NCI-H1436 treated with DMSO at 0.1 percent for 48 hours (cell line): ENCODE results near the gene MUC20.
"Not testable (repeated sequence)": the region's sequence is repeated elsewhere in the genome, so short reads cannot be mapped to it uniquely, and the experiment has no call there.

Experiments
- DNase-seq: peaks from one replicate; lab custom pipeline; 2025; lab: John Stamatoyannopoulos, UW

MUC20 gene

DNA sequence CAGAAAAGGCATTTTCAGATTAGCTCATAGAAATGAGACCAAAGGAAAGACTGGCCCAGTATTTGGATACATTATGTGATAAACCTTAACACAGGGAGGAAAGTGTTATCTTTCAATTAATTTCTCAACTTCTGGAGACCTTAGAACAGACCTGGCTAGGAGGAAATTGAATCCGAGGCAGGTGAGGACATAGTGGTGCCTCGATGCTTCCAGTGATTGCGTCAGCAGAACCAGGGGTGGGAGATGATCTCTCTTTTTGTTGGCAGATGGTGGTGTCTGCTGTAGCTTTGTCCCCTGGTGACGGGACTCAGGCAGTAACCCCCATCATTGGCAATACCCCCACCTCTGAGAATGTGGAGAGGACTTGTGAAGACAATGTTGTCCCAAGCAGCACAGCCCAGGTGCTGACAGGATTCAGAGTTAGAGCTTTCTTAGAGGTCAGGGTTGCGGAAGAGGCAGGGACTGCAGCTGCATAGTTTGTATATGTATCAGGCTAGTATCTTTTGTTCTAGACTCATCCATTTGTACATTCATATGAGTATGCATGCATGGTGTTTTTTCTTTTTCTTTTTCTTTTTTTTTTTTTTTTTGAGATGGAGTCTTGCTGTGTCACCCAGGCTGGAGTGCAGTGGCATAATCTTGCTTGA is 27.9 kb upstream of the MUC20 start:
- DNase-seq = no peak

DNA sequence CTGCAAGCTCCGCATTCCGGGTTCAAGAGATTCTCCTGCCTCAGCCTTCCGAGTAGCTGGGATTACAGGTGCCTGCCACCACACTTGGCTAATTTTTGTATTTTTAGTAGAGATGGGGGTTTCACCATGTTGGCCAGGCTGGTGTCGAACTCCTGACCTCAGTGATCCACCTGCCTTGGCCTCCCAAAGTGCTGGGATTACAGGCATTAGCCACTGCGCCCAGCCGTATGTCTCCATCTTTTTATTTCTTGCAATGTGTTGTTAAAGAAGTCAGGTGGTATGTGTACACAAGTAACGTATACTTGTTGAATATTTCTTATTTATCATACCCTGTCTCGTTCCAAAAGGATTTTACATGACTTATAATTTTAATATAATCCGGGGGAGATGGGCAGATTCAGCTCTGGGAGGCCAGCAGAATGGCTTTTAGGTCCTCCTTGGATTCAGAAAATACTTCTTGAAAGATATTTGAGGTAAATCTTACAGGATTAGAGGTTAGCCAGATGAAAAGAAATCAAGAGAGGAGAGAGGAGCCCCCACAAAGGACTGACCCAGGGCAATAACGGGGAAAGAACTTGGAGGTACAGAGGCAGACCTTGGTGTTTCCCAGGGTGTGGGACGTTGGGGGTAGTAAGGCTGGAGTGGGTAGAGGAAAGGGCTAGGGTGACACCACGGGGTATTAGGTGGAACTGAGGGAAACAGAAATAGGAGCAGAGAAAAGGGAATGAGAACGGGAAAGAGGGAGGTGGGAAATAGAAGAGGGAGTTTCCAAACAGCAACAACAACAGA is 27.2 kb upstream of the MUC20 start:
- no peak for DNase-seq

DNA sequence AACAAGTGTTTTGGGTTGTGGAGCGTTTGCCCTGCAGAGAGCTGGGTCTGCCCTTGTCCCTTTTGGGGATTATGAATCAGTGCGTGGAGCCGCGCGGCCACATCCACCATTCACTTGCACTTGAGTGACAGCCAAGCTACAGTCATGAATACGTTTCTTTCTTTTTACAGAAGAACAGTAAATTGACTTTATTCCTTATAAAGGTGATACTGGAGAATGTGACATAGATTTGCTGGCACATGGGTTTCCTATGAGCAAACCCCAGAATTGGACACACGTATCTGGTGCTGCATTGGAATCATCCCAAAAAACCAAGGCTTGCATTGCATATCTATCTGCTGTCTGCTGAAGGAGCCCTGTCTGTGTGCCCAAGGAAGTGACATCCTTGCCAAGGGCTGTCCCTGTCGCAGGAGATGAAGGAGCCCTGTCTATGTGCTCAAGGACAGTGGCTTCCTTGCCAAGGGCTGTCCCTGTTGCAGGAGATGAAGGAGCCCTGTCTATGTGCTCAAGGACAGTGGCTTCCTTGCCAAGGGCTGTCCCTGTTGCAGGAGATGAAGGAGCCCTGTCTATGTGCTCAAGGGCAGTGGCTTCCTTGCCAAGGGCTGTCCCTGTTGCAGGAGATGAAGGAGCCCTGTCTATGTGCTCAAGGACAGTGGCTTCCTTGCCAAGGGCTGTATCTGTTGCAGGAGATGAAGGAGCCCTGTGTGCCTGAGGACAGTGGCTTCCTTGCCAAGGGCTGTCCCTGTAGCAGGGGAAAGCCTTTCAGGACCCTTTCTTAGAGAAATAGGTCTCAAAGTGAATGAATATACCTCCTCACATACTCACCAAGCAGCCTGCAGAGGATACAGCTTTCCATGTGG is 26.3 kb upstream of the MUC20 start:
- not testable (repeated sequence) for DNase-seq

DNA sequence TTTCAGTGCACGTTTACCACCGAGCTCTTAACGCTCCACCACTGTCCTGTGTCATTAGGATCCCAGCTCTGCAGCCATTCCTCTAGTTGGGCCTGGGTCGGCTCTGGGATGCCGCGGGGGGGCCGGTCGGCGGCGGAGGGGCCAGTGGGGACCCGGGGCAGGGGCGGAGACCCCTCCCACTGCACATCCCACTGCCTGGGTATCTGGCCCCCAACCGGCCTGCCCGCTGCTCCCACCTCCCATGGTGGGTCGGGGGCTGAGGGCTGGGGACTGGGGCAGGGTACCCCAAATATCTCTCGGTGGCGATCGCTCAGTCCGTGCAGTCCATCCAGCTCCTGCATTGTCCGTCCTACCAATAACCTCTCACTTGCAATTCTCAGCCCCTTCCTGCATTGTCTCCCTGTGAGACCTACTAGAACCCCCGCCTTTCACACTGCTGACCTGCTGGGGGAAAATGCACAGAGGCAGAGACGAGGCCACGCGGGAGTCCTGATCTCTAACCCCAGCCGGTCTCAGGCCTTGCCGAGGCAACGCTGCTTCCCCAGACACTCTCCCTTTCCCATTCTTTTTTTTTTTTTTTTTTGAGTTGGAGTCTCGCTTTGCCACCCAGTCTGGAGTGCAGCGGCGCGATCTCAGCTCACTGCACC is 24.0 kb upstream of the MUC20 start:
- no peak for DNase-seq

DNA sequence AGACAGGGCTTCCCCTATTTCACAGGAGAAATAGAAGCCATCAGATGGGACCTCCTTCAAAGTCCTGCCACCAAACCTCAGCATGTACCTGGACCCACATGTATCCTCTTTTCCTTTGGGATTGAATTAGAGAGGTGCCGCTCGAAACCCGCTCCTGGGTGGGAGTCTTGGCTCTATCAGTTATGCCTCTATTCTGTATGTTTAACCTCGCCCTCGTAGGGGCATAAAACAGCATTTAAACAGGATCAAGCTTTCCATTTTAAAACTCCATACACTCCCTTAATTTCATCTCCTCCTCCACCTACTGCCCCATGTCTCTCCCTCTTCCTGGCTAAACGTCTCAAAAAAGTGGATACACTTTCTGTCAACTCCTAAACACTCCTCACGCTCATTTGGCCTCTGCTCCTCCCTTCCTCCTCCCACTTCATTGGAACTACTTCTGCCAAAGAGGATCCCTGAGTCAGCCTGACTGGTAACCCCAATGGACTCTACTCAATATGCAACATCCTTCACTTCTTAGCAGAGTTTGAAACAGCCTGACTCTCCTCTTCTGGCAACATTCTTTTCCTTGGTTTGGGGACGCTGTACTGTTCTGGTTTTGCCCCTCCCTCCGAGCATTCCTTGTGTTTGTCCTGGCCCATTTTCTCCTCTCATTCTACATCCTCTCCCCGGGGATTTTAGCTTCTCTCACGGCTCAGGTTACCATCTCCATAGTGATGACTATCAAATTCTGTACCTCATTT is 23.0 kb upstream of the MUC20 start:
- no peak for DNase-seq

DNA sequence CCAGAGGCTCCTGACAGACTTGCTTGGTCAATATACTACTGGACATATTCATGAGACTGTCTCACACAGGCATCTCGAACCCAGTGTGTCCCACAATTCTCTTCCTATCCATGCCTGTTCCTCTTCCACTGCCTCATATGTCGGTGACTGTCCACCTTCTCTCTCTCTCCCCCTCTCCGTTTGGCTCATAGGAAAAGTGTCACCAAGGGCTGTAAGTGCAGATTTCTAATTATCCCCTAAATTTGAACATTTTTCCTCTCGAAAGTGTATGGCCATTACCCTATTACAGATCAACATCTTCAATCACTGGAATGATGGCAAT is 22.5 kb upstream of the MUC20 start:
- DNase-seq = no peak

DNA sequence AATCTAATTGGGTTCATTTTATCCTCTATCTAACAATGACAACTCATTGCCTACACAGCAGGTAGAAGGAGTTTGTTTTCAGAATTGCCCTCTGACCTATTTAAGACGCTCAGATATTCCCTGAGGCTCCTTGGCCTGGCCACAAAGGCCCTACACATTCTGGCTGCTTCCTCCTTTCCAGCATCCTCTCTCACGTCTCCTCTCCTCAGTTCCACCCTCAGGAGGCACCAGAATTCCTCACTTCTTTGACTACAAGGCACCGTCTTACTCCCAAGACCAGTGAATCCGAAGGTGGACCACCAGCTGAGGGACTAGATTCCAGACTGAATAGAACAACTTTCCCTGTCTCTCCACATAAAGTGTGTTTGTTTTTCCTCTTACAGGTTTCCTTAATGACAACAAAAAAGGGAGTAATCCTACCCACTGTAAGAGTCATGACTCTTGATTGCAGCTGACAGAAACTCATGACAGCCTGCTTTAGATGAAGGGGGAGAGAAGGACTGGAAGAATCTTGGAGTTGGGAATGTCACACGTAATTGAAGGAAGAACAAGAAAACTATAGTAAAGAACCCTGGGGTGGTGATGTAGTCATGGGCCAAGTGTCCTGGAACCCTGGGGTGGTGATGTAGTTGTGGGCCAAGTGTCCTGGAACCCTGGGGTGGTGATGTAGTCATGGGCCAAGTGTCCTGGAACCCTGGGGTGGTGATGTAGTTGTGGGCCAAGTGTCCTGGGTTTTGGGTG is 22.0 kb upstream of the MUC20 start:
- no peak for DNase-seq

DNA sequence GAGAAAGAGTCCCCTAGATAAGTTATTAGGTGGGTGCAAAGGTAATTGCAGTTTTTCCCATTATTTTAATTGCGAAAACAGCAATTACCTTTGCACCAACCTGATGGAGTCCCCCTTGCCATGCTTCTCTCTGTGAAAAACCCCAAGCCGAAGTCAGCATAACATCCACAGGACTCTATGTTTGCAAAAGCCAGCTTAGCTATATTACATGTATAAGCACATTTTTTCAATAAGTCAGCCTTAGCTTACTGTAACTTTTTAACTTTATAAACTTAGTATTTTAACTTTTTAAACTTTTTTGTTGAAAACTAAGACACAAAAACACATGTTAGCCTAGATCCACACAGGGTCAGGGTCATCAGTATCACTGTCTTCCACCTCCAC is 21.4 kb upstream of the MUC20 start:
- no peak for DNase-seq

DNA sequence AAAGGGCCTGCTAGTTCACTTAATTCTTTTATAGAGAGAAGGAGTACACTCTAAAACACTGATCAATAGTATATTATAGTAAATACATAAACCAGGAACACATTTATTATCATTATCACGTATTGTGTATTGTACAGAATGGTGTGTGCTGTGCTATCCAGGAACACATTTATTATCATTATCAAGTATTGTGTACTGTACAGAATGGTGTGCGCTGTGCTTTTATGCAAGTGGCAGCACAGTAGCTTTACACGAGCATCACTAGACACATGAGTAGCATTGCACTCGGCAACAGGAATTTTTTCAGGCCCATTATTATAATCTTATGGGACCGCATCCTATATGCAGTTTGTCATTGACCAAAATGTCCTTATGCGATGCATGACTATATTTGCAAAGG is 20.9 kb upstream of the MUC20 start:
- no peak for DNase-seq

DNA sequence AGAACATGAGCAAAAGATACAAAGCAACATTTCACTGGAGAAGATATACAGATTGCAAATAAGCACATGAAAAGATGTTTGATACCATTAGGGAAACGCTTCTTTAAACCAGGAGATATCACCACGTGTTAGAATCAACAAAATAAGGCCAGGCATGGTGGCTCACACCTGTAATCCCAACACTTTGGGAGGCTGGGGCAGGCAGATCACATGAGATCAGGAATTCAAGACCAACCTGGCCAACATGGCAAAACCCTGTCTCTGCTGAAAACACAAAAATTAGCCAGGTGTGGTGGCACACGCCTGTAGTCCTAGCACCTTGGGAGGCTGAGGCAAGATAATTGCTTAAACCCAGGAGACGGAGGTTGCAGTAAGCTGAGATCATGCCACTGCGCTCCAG is 20.5 kb upstream of the MUC20 start:
- no peak for DNase-seq

DNA sequence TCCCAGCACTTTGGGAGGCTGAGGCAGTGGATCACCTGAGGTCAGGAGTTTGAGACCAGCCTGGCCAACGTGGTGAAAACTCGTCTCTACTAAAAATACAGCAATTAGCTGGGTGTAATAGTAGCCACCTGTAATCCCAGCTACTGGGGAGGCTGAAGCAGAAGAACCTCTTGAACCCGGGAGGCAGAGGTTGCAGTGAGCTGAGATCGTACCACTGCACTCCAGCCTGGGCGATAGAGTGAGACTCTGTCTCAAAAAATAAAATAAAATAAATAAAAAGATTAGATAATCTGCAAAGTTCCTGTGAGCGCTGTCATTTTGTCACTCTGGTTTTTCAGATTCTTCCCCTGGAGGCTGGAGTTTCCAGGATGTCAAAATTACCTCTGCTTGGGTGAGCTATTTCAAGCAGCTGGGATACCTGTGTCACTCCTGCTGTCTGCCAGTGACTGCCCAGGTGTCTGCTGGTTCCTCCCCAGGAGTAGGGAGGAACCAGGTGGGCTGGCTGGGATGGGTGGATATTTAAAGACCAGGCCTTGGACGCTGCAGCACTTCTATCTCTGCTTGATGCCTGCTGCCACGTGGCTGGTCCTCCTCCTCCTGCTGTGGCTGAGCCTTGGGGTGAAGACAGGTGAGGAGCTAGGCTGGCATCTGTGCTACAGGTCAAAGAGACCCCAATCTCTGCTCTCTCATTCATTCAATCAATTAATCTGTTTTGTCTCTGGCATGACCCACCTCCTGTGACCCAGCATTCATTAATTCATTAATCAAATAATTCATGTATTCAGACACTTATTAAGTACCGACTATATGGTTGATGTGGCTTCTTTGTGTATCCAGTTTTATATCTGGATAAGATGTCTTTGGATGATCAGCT is 19.5 kb upstream of the MUC20 start:
- DNase-seq = no peak

DNA sequence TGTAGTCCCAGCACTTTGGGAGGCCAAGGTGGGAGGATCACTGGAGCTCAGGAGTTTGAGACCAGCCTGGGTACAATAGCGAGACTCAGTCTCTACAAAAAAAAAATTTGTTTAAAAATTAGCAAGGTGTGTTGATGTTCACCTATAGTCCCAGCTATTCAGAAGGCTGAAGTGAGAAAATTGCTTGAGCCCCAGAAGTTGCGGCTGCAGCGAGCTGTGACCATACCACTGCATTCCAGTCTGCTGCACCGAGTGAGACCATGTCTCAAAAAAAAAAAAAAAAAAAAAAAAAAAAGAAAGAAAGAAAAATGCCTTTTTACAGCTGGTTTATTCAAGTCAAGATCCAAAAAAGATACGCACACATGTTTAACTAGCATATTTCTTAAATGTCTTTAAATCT is 17.0 kb upstream of the MUC20 start:
- DNase-seq = no peak

DNA sequence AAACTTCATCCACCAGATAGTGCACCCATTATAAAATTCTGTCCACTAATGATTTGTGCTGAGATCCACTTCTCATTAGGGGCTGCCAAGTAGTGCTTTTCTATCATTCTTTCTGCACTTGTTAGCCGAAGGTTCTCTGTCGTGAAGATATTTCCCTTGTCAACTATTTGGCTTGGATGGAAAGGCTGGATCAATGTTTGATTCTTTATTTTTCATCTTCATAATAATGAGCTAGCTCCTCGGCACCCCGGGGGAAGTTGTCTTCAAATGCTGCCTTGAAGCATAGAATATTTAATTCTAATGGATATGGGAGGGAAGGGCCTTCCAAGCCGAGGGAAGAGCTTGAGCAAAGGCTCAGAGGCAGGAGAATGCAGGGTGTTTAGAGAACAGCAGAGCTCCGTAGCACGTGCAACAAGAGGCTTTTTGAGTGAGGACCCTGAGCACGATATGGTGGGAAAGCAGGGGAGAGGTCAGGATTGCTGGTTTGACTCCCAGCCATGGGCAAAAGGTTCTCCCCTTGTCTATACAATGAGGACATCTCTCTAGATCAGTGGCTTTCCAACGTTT is 16.3 kb upstream of the MUC20 start:
- no peak for DNase-seq

DNA sequence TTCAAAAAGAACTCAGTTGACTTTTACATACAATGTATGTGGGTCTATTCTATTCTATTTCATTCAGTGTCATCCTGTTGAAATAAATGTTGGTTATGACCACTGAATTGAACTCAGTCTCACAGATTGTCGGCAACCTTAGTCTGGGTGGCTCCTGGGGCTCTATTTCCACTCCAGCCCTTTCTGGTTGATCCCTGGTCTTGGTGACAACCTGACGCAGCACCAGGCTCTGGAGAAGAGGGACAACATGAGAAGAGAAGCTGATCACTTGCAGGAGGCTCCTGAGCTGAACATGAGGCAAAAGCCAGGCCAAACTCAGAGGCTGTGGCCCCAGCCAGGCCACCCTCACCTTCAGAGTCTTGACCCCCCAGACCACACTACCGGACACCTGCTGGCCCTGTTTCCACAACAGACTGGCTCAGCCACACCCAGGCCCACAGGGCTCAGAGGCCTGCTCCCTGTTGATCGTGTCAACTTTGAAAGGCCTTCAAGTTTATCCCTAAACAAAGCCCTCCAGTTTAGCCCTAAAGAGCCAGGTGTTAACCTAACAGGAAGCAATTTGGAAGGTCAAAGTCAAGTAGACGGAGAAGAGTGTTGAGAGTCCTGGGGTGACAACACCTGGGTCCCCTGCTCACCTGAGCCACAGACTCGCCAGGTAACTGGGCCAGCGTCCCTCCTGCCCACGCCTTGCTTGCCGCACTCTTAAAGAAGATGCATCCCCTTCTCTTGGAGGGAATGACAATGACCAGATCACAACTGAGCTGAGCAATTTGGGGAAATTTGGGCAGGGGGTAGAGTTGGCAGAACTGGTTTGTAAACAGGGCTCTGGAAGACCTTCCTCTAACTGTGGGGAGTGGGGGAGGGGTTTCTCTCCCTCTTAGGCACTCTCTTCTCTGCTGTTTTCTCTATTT is 15.4 kb upstream of the MUC20 start:
- DNase-seq = no peak

DNA sequence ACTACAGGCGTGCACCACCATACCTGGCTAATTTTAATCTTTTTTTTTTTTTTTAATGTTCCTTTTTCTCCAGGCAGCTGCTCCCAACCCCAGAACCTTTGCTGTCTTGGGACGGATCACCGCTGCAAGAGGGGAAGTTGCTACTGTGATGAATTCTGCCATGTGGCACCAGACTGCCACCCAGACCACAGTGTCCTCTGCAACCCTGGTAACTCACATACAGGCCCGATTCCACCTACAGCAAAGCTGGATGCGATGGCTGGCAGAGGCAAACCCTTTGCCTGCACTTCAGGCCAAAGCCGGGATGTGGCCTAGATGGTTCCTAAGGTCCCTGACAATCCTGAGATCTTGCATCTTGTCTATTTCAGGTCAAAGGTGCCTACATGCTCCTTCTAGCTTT is 12.7 kb upstream of the MUC20 start:
- DNase-seq = no peak

DNA sequence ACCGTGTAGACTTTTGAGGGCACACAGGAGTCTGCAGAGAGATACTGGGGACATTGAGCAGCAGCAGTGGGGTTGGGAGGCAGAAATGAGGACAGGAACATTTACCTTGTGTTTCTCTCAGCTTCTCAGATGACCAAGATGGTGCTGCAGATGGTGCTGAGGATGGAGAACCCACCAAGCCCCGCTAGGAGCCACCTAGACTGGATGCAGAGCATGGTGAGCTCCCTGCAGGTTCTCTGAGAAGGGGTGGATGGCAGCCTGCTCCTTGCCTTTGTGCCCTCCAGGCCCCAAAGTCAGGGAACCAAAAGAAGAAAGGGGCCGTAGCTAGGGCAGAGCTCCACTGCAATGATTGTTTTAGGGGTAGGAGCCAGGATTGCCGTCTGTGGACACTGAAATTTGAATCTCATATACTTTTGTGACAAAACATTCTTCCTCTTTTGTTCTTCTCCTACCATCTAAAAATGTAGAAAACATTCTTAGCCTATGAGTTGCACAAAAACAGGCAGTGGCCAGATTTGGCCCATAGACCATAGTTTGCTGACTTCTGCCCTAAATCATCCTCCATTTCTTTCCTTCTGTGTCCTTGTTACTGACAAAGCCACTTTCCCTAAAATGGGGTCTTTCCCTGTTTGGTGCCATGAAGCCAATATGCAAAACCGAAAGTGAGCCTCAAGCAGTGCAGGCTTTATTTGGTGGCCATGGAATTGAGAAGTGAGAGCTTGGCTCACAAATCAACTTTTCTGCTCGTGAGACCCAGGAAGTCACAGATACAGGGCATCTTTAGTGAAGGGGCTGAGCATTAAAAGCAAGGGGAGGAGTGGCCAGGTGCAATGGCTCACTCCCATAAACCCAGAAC is 11.9 kb upstream of the MUC20 start:
- DNase-seq = no peak

DNA sequence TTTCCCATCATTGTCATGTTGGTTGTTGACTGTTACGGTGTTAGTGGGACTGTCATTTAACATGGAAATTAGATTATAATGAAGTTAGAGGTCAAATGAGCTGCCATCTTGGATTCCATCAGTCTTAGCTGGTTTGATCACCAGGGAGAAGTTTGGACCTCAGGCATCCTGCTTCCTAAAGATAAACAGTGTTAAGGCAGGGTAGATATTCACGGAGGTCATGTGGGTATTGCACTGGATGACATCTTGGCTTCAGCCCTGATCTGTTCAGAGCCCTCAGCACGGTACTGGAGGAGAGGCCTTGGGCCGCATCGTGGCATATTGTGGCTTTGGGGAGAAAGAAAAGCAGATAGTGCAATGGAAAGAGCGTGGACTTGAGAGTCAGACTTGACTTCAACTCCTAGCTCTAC is 11.1 kb upstream of the MUC20 start:
- DNase-seq = no peak
